Mesenchymal stem cell (in vitro differentiated cells and primary cell): ENCODE measurements around the gene GRAMD1B.

Experiments
- DNase-seq: peaks from one replicate; pipeline ENCODE4 v3.0.0-alpha.2; 2013
- H2AFZ ChIP-seq: one replicate; pipeline ENCODE4 v1.6.1; 2013; ENCODE audit warnings: low read depth, mild to moderate bottlenecking, control low read depth, inconsistent platforms, low read length, moderate library complexity
- H2AK5ac ChIP-seq: 2 replicates; pipeline ENCODE4 v1.6.1; 2013; ENCODE audit warnings: low read length, moderate library complexity, mild to moderate bottlenecking, inconsistent platforms; ENCODE audit not compliant: severe bottlenecking
- H2BK120ac ChIP-seq: one replicate; pipeline ENCODE4 v1.6.1; 2013; ENCODE audit warnings: low read depth, mild to moderate bottlenecking, inconsistent platforms, low read length, moderate library complexity
- H2BK12ac ChIP-seq, 2 experiments: one replicate each; pipeline ENCODE4 v1.6.1; 2013; ENCODE audit warnings: inconsistent platforms in 2 of 2, low read length in 2 of 2, mild to moderate bottlenecking in 2 of 2, moderate library complexity in 2 of 2, control low read depth in 1 of 2
- H2BK15ac ChIP-seq: one replicate; pipeline ENCODE4 v1.6.1; 2013; ENCODE audit warnings: mild to moderate bottlenecking, low read depth, inconsistent platforms; ENCODE audit not compliant: poor library complexity, severe bottlenecking
- H2BK5ac ChIP-seq: 2 replicates; pipeline ENCODE4 v1.6.1; 2013; ENCODE audit warnings: low read depth, mild to moderate bottlenecking, low read length, control low read depth, inconsistent platforms; ENCODE audit not compliant: poor library complexity, severe bottlenecking
- H3K14ac ChIP-seq, 2 experiments: one replicate each; pipeline ENCODE4 v1.6.1; 2013; ENCODE audit warnings: inconsistent platforms in 2 of 2, low read length in 2 of 2, control low read depth in 1 of 2, mild to moderate bottlenecking in 1 of 2, moderate library complexity in 1 of 2
- H3K18ac ChIP-seq, 2 experiments: one replicate each; pipeline ENCODE4 v1.6.1; 2013; ENCODE audit warnings: inconsistent platforms in 2 of 2, low read length in 2 of 2, control low read depth in 1 of 2, low read depth in 1 of 2, mild to moderate bottlenecking in 1 of 2
- H3K23ac ChIP-seq, 2 experiments: one replicate each; pipeline ENCODE4 v1.6.1; 2013; ENCODE audit warnings: inconsistent platforms in 2 of 2, low read length in 2 of 2, mild to moderate bottlenecking in 2 of 2, moderate library complexity in 2 of 2, control low read depth in 1 of 2
- H3K27ac ChIP-seq: 2 replicates; pipeline ENCODE4 v1.5.1; 2013; ENCODE audit warnings: mild to moderate bottlenecking, moderate library complexity, low read length, control low read depth, inconsistent platforms; ENCODE audit not compliant: poor library complexity, severe bottlenecking
- H3K27me3 ChIP-seq, 2 experiments: 2 replicates each; pipeline versions ENCODE4 v1.6.1 to v1.7.0; 2013; ENCODE audit warnings: low read length in 2 of 2, mild to moderate bottlenecking in 2 of 2, moderate library complexity in 2 of 2, control low read depth in 1 of 2, inconsistent platforms in 1 of 2; ENCODE audit not compliant: control insufficient read depth in 1 of 2, insufficient read depth in 1 of 2
- H3K36me3 ChIP-seq, 2 experiments: 2 replicates each; pipeline versions ENCODE4 v1.6.1 to v1.7.0; 2013; ENCODE audit warnings: low read length in 2 of 2, control low read depth in 1 of 2, inconsistent platforms in 1 of 2, low read depth in 1 of 2, mild to moderate bottlenecking in 1 of 2; ENCODE audit not compliant: insufficient read depth in 2 of 2, control insufficient read depth in 1 of 2
- H3K4ac ChIP-seq, 2 experiments: one replicate each; pipeline ENCODE4 v1.6.1; 2013; ENCODE audit warnings: inconsistent platforms in 2 of 2, low read length in 2 of 2, mild to moderate bottlenecking in 2 of 2, moderate library complexity in 2 of 2, control low read depth in 1 of 2, low read depth in 1 of 2
- H3K4me1 ChIP-seq: 2 replicates; pipeline ENCODE4 v1.6.1; 2013; ENCODE audit warnings: low read depth, low read length, control low read depth; ENCODE audit not compliant: control insufficient read depth, insufficient read depth
- H3K4me2 ChIP-seq: 2 replicates; pipeline ENCODE4 v1.6.1; 2013; ENCODE audit warnings: low read length, mild to moderate bottlenecking, inconsistent platforms; ENCODE audit not compliant: poor library complexity, severe bottlenecking
- H3K4me3 ChIP-seq, 2 experiments: 2 replicates each; pipeline versions ENCODE4 v1.5.1 to v1.7.0; 2013; ENCODE audit warnings: low read length in 2 of 2, mild to moderate bottlenecking in 2 of 2, control low read depth in 1 of 2, low read depth in 1 of 2; ENCODE audit not compliant: insufficient read depth in 1 of 2
- H3K79me1 ChIP-seq: replicated peaks from 2 replicates; pipeline ENCODE4 v1.6.1; 2013; ENCODE audit warnings: mild to moderate bottlenecking, control low read depth, low read length, inconsistent platforms; ENCODE audit not compliant: poor library complexity, severe bottlenecking
- H3K9ac ChIP-seq: 2 replicates; pipeline ENCODE4 v1.7.0; 2013; ENCODE audit warnings: mild to moderate bottlenecking, low read length, moderate library complexity
- H3K9me3 ChIP-seq: 2 replicates; pipeline ENCODE4 v1.7.0; 2013; ENCODE audit warnings: mild to moderate bottlenecking, low read length; ENCODE audit not compliant: control insufficient read depth
- H4K8ac ChIP-seq: one replicate; pipeline ENCODE4 v1.6.1; 2013; ENCODE audit warnings: inconsistent platforms, mild to moderate bottlenecking, low read length, moderate library complexity
- H4K91ac ChIP-seq: one replicate; pipeline ENCODE4 v1.6.1; 2013; ENCODE audit warnings: mild to moderate bottlenecking, low read length, inconsistent platforms
- WGBS: methylation state at CpG from one replicate; pipeline ENCODE4 v1.1.7; 2013; ENCODE audit warnings: mixed read lengths; 5-methylcytosine and 5-hydroxymethylcytosine counted together

GRAMD1B gene

DNA sequence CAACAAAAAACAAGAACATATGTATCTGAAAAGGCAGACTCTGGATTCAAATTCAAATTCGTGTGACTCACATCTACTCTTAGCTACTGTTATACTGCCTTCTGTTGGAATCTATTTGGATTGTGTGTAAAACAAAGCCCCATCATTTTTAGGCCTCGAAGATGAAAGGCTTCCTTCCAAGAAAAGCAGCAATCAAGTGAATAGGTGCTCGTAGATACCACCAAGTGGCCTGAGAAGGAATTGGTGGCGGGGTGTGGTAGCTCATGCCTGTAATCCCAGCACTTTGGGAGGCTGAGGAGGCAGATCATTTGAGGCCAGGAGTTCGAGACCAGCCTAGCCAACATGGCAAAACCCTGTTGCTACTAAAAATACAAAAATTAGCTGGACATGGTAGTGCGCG, 4.2 kb downstream of the GRAMD1B start:
- H2BK120ac ChIP-seq, result no peak overlapping the region
- no peak overlapping the region for H2BK12ac ChIP-seq
- peaks cover 0 to 11% of the 10 kb centered on the region in 2 experiments for H3K27me3 ChIP-seq
- no peak overlapping the region for H2AFZ ChIP-seq
- H3K4ac ChIP-seq, result no peak overlapping the region
- H3K23ac ChIP-seq, result no peak overlapping the region
- whole genome bisulfite sequencing, result 89% methylated on average over 6 of the region's 7 CpGs
- no peak overlapping the region for H3K27ac ChIP-seq
- no peak overlapping the region for H3K4me2 ChIP-seq
- H4K8ac ChIP-seq, result no peak overlapping the region
- H4K91ac ChIP-seq, result no peak overlapping the region
- H3K18ac ChIP-seq, result no peak overlapping the region
- no peak overlapping the region for H2BK15ac ChIP-seq
- no peak overlapping the region for H3K9ac ChIP-seq
- H2AK5ac ChIP-seq, result no peak overlapping the region
- no peak for DNase-seq
- H2BK5ac ChIP-seq, result no peak overlapping the region
- no peak overlapping the region for H3K14ac ChIP-seq
- no peaks in the 10 kb centered on the region for H3K36me3 ChIP-seq
- peaks cover 15% of the 10 kb centered on the region for H3K4me1 ChIP-seq
- H3K79me1 ChIP-seq, result no peaks in the 10 kb centered on the region
- no peak overlapping the region for H3K4me3 ChIP-seq
- no peaks in the 10 kb centered on the region for H3K9me3 ChIP-seq

DNA sequence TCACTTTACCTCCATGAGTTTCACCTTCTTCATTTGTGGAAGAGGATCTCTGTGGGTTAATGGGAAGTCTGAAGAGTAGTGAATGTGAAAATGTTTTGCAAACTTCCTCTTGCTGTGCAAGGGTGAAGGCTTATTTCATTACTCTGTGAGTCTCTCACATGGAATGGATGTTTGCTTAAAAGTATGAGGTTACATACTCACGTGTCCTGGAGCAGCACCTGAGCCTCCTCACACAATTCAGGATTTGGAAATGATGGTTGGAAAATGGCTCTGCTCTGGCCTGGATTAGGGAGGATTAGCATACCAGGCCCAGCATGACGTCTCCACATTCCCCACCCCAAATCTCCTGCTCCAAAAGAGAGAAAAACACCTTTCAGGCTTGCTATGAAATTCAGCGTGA, 4.8 kb downstream of the GRAMD1B start:
- Histone ChIP-seq H3K4ac (no peak overlapping the region), H3K27ac (no peak overlapping the region), H3K79me1 (no peaks in the 10 kb centered on the region), H2AK5ac (no peak overlapping the region), H3K18ac (no peak overlapping the region), H3K14ac (no peak overlapping the region), H2BK15ac (no peak overlapping the region), H2AFZ (no peak overlapping the region), H2BK120ac (no peak overlapping the region), H3K36me3 (no peaks in the 10 kb centered on the region), H2BK5ac (no peak overlapping the region), H3K4me2 (no peak overlapping the region), H3K4me3 (no peak overlapping the region), H3K4me1 (peaks cover 9% of the 10 kb centered on the region), H3K23ac (no peak overlapping the region), H4K8ac (no peak overlapping the region), H3K9me3 (no peaks in the 10 kb centered on the region), H2BK12ac (no peak overlapping the region), H3K9ac (no peak overlapping the region), H4K91ac (no peak overlapping the region), H3K27me3 (peaks cover 0 to 11% of the 10 kb centered on the region in 2 experiments)
- no peak for DNase-seq
- 88% methylated on average over 1 of the region's 3 CpGs for WGBS

DNA sequence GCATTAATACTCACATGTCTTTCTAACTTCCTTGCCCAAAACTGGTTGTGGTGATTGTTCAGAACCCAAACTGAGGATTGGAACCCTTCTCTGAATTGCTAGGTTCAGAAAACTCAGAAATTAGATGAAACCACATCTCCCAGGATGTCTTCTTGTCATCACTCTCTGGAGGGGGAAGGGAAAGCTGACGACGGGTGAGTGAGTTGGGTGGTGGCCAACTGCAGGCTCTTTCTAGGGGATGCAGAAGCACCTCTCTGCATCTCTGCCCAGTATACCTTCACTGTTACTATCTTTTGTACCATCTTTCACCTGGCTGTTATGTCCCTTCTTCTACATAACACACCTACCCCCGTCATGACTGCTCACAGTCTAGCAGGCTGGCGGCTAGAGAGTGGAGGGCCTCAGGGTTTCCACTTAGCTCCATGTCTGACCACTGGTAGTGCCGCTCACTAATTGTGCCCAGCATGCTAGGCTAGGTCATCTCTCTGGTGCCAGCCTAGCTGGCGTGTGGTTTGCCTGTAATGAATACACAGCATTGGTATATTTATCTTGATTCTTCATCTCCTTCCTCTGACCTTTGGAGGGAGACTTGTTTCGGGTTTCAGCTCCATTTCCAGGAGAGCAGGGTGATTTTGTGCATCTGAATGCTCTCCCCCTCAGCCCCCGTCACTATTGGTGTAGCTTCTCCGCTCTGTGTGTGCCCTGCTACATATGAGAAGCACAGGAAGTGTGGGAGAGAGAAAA, 7.3 kb downstream of the GRAMD1B start:
- no peak overlapping the region for H4K91ac ChIP-seq
- H3K4me2 ChIP-seq, result no peak overlapping the region
- H2AK5ac ChIP-seq, result no peak overlapping the region
- H3K27me3 ChIP-seq, result no peaks in the 10 kb centered on the region
- no peak overlapping the region for H3K27ac ChIP-seq
- H3K23ac ChIP-seq, result no peak overlapping the region
- H3K4ac ChIP-seq, result no peak overlapping the region
- H3K79me1 ChIP-seq, result no peaks in the 10 kb centered on the region
- no peaks in the 10 kb centered on the region for H3K9me3 ChIP-seq
- no peak for DNase-seq
- no peak overlapping the region for H4K8ac ChIP-seq
- H3K14ac ChIP-seq, result no peak overlapping the region
- H3K9ac ChIP-seq, result no peak overlapping the region
- H2BK120ac ChIP-seq, result no peak overlapping the region
- H2BK5ac ChIP-seq, result no peak overlapping the region
- no peaks in the 10 kb centered on the region for H3K36me3 ChIP-seq
- no peaks in the 10 kb centered on the region for H3K4me1 ChIP-seq
- no peak overlapping the region for H3K4me3 ChIP-seq
- H2BK15ac ChIP-seq, result no peak overlapping the region
- H2AFZ ChIP-seq, result no peak overlapping the region
- no peak overlapping the region for H2BK12ac ChIP-seq
- 96% methylated on average over 5 of the region's 9 CpGs for WGBS
- no peak overlapping the region for H3K18ac ChIP-seq

DNA sequence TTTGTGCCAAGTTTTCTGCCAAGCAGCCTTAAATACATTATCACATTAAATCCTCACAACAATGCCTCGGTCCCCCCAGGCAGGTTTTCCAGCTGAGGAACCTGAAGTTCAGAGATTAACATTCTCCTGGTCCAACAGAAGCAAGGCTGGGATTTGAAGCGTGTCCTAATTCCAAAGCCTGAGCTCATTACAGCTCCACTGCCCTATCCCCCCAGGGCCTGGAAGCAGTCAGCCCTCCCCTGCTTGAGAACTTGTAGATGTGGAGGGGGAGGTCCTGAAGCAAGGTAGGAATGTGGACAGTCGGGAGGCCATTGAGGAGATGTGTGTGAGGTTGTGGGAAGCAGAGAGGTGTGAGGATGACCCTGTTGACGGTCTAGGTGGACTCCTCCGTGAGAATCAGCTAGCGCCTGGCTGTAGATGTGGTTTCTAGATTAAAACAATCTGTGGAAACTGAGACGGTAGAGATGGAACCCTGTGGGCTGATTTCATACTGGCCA, 8.1 kb downstream of the GRAMD1B start:
- no peak overlapping the region for H2BK120ac ChIP-seq
- no peak for DNase-seq
- H2BK15ac ChIP-seq, result no peak overlapping the region
- peak overlapping the region in 1 of 2 experiments; percentile 3 for H3K4me3 ChIP-seq
- H3K14ac ChIP-seq, result no peak overlapping the region
- peak overlapping the region in 1 of 2 experiments; percentile 72 for H3K23ac ChIP-seq
- H2AK5ac ChIP-seq, result no peak overlapping the region
- no peak overlapping the region for H3K18ac ChIP-seq
- H2AFZ ChIP-seq, result no peak overlapping the region
- no peaks in the 10 kb centered on the region for H3K79me1 ChIP-seq
- H3K9me3 ChIP-seq, result no peaks in the 10 kb centered on the region
- H3K4me1 ChIP-seq, result no peaks in the 10 kb centered on the region
- 70% methylated on average over 7 of the region's 7 CpGs for WGBS
- H3K27ac ChIP-seq, result no peak overlapping the region
- H3K4me2 ChIP-seq, result no peak overlapping the region
- H3K27me3 ChIP-seq, result no peaks in the 10 kb centered on the region
- H2BK5ac ChIP-seq, result no peak overlapping the region
- H3K4ac ChIP-seq, result no peak overlapping the region
- H2BK12ac ChIP-seq, result no peak overlapping the region
- H3K36me3 ChIP-seq, result no peaks in the 10 kb centered on the region
- no peak overlapping the region for H4K91ac ChIP-seq
- H3K9ac ChIP-seq, result no peak overlapping the region
- H4K8ac ChIP-seq, result no peak overlapping the region
